ENCODE results near the gene ATP5PO.
"Not testable (repeated sequence)": the region's sequence is repeated elsewhere in the genome, so short reads cannot be mapped to it uniquely, and the experiment has no call there.

ATP5PO gene

GRCh38 chr21:33885172-33885514, 30.5 kb downstream of the ATP5PO start:
- Histone ChIP-seq H3K36me3 (ENCODE audit: insufficient read depth, low read length) (no peaks in the 10 kb centered on the region), H2AFZ (ENCODE audit: low read depth, low read length) (no peak overlapping the region), H3K4me3 (ENCODE audit: low read length) (no peak overlapping the region), H3K4me1 (ENCODE audit: insufficient read depth, low read length) (no peaks in the 10 kb centered on the region), H3K27me3 (ENCODE audit: insufficient read depth, low read length) (no peaks in the 10 kb centered on the region), H3K9me3 (ENCODE audit: low read length) (no peaks in the 10 kb centered on the region)

DNA sequence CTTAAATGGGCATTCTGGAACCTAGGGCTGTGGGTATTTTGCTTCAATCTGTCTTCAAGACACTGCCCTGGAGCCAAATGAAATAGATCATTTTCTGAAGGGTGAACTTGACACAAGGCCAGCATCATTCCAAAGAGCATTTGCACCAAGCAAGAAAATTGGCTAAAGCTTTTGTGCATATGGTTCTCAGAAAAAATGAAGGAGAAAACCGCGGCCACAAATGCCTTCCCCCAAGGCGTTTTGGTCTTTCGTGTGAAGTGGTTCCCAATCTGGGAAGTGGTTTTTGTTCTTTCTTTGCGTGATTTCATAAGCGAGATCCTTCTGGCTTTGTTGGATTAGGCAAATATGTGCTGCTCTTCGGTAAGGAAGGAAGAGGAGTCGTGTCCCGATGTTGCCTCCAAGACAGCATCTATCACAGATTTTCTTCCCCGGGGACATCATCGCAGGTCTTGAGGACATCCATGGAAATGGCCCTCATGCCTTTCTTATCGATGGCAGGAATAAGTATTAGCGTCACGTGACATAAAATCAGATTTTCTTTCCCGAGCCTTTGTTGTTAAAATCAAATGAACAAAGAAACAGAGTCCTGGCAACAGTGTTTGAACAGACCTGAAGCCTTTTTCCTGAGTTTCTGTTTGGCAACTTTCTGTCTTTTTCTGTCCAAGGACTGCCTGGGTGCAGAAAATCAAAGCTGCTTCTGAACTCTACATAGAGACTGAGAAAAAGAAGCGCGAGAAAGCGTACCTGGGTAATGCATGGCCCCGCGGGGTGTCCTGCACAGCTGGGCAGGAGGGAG, 31.0 kb downstream of the ATP5PO start:
- no peak overlapping the region for H3K4me3 ChIP-seq (ENCODE audit: low read length)
- no peaks in the 10 kb centered on the region for H3K4me1 ChIP-seq (ENCODE audit: insufficient read depth, low read length)
- H3K36me3 ChIP-seq (ENCODE audit: insufficient read depth, low read length): no peaks in the 10 kb centered on the region
- H3K27me3 ChIP-seq (ENCODE audit: insufficient read depth, low read length): no peaks in the 10 kb centered on the region
- H3K9me3 ChIP-seq (ENCODE audit: low read length): no peaks in the 10 kb centered on the region
- no peak overlapping the region for H2AFZ ChIP-seq (ENCODE audit: low read depth, low read length)

- no peaks in the 10 kb centered on the region for H3K4me1 ChIP-seq (ENCODE audit: insufficient read depth, low read length)
- H3K27me3 ChIP-seq (ENCODE audit: insufficient read depth, low read length): no peaks in the 10 kb centered on the region
- no peak overlapping the region for H2AFZ ChIP-seq (ENCODE audit: low read depth, low read length)
- no peak overlapping the region for H3K4me3 ChIP-seq (ENCODE audit: low read length)
- no peaks in the 10 kb centered on the region for H3K9me3 ChIP-seq (ENCODE audit: low read length)
- H3K36me3 ChIP-seq (ENCODE audit: insufficient read depth, low read length): no peaks in the 10 kb centered on the region
Observed at GRCh38 chr21:33883118-33883517, 32.5 kb downstream of the ATP5PO start.

- no peak overlapping the region for H2AFZ ChIP-seq (ENCODE audit: low read depth, low read length)
- no peaks in the 10 kb centered on the region for H3K36me3 ChIP-seq (ENCODE audit: insufficient read depth, low read length)
- no peaks in the 10 kb centered on the region for H3K4me1 ChIP-seq (ENCODE audit: insufficient read depth, low read length)
- H3K27me3 ChIP-seq (ENCODE audit: insufficient read depth, low read length): no peaks in the 10 kb centered on the region
- no peak overlapping the region for H3K4me3 ChIP-seq (ENCODE audit: low read length)
- H3K9me3 ChIP-seq (ENCODE audit: low read length): no peaks in the 10 kb centered on the region
Observed at GRCh38 chr21:33881689-33882440, 33.7 kb downstream of the ATP5PO start.

- Histone ChIP-seq H2AFZ (ENCODE audit: low read depth, low read length) (no peak overlapping the region), H3K9me3 (ENCODE audit: low read length) (no peaks in the 10 kb centered on the region), H3K4me3 (ENCODE audit: low read length) (no peak overlapping the region)
Observed at GRCh38 chr21:33880626-33881025, 35.0 kb downstream of the ATP5PO start.

DNA sequence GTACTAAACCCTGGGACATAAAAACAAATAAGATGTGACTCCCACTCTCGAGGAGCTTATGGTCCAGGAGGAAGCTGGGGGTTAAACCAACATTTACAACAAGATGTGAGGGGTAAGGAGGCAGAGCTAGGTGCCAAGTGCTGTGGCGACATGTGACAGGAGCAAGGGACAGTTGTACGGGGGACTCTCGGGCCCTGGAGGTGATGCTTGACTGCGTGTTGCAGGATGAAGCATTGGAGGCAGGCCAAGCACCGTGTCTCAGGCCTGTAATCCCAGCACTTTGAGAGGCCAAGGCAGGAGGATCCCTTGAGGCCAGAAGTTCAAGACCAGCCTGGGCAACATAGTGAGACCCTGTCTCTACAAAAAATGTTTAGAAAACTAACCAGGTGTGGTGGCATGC, 36.8 kb downstream of the ATP5PO start:
- H3K36me3 ChIP-seq (ENCODE audit: insufficient read depth, low read length): no peaks in the 10 kb centered on the region
- no peaks in the 10 kb centered on the region for H3K4me1 ChIP-seq (ENCODE audit: insufficient read depth, low read length)
- no peaks in the 10 kb centered on the region for H3K27me3 ChIP-seq (ENCODE audit: insufficient read depth, low read length)
- H2AFZ ChIP-seq (ENCODE audit: low read depth, low read length): no peak overlapping the region
- H3K9me3 ChIP-seq (ENCODE audit: low read length): peaks cover 5% of the 10 kb centered on the region
- no peak overlapping the region for H3K4me3 ChIP-seq (ENCODE audit: low read length)

More at GRCh38 chr21:33880626-33881025, 35.0 kb downstream of the ATP5PO start:
- Histone ChIP-seq H3K27me3 (ENCODE audit: insufficient read depth, low read length) (no peaks in the 10 kb centered on the region), H3K36me3 (ENCODE audit: insufficient read depth, low read length) (no peaks in the 10 kb centered on the region), H3K4me1 (ENCODE audit: insufficient read depth, low read length) (no peaks in the 10 kb centered on the region)

DNA sequence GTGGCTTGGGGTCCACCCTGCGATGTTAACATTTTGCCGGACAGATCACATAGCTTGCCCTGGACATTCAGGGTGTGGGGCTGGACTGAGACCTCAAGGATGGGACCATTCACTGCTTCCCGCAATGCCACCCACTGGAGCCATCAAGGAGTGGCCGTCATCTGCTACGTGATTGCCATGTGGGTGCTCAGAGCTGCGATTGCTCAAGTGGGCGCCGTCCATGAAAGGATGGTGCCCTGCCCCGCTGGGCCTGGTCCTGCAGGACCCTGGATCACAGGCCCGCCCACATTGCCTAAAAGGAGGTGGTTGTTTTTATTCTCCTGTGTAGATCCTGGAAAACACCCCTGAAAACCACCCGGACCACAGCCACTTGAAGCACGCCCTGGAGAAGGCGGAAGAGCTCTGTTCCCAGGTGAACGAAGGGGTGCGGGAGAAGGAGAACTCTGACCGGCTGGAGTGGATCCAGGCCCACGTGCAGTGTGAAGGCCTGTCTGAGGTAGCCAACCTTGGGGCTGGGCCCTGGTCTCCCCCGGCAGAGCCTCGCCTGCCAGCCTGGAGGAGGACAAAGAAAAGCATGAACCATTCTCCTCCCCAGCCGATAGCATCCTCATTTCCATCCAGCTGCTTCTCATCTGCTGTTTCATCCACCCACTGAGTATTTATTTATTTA, 40.4 kb downstream of the ATP5PO start:
- H3K4me3 ChIP-seq (ENCODE audit: low read length): no peak overlapping the region

GRCh38 chr21:33874161-33874560, 41.4 kb downstream of the ATP5PO start:
- Histone ChIP-seq H3K27me3 (ENCODE audit: insufficient read depth, low read length) (no peaks in the 10 kb centered on the region), H3K4me3 (ENCODE audit: low read length) (no peak overlapping the region), H3K4me1 (ENCODE audit: insufficient read depth, low read length) (no peaks in the 10 kb centered on the region), H3K36me3 (ENCODE audit: insufficient read depth, low read length) (no peaks in the 10 kb centered on the region), H3K9me3 (ENCODE audit: low read length) (peaks cover 6% of the 10 kb centered on the region), H2AFZ (ENCODE audit: low read depth, low read length) (no peak overlapping the region)

More for the DNA sequence above, 40.4 kb downstream of the ATP5PO start:
- Histone ChIP-seq H3K9me3 (ENCODE audit: low read length) (peaks cover 6% of the 10 kb centered on the region), H2AFZ (ENCODE audit: low read depth, low read length) (no peak overlapping the region), H3K36me3 (ENCODE audit: insufficient read depth, low read length) (no peaks in the 10 kb centered on the region), H3K4me1 (ENCODE audit: insufficient read depth, low read length) (no peaks in the 10 kb centered on the region), H3K27me3 (ENCODE audit: insufficient read depth, low read length) (no peaks in the 10 kb centered on the region)

GRCh38 chr21:33872881-33873515, 42.6 kb downstream of the ATP5PO start:
- Histone ChIP-seq H3K27me3 (ENCODE audit: insufficient read depth, low read length) (no peaks in the 10 kb centered on the region), H3K9me3 (ENCODE audit: low read length) (peaks cover 8% of the 10 kb centered on the region), H3K4me3 (ENCODE audit: low read length) (no peak overlapping the region), H3K4me1 (ENCODE audit: insufficient read depth, low read length) (no peaks in the 10 kb centered on the region), H2AFZ (ENCODE audit: low read depth, low read length) (no peak overlapping the region), H3K36me3 (ENCODE audit: insufficient read depth, low read length) (no peaks in the 10 kb centered on the region)

GRCh38 chr21:33871171-33871570, 44.4 kb downstream of the ATP5PO start:
- Histone ChIP-seq H3K27me3 (ENCODE audit: insufficient read depth, low read length) (no peaks in the 10 kb centered on the region), H3K9me3 (ENCODE audit: low read length) (peaks cover 11% of the 10 kb centered on the region), H2AFZ (ENCODE audit: low read depth, low read length) (no peak overlapping the region), H3K4me3 (ENCODE audit: low read length) (no peak overlapping the region), H3K4me1 (ENCODE audit: insufficient read depth, low read length) (no peaks in the 10 kb centered on the region), H3K36me3 (ENCODE audit: insufficient read depth, low read length) (no peaks in the 10 kb centered on the region)

DNA sequence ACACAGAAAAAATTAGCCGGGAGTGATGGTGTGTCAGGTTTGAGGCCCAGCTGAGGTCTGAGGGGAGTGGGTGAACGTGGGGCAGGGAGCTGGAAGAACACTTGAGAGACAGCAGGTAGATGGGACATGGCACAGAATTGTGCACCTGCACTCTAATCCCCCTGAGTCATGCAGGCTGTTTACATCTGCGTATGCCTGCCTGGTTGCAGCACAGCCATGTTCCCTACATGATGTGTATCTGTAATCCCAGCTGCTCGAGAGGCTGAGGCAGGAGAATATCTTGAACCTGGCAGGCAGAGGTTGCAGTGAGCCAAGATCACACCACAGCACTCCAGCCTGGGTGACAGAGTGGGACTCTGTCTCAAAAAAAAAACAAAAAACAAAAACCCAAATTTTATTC, 44.8 kb downstream of the ATP5PO start:
- H2AFZ ChIP-seq (ENCODE audit: low read depth, low read length): no peak overlapping the region
- no peaks in the 10 kb centered on the region for H3K36me3 ChIP-seq (ENCODE audit: insufficient read depth, low read length)
- no peak overlapping the region for H3K4me3 ChIP-seq (ENCODE audit: low read length)
- H3K4me1 ChIP-seq (ENCODE audit: insufficient read depth, low read length): no peaks in the 10 kb centered on the region
- H3K9me3 ChIP-seq (ENCODE audit: low read length): peaks cover 11% of the 10 kb centered on the region
- H3K27me3 ChIP-seq (ENCODE audit: insufficient read depth, low read length): no peaks in the 10 kb centered on the region

DNA sequence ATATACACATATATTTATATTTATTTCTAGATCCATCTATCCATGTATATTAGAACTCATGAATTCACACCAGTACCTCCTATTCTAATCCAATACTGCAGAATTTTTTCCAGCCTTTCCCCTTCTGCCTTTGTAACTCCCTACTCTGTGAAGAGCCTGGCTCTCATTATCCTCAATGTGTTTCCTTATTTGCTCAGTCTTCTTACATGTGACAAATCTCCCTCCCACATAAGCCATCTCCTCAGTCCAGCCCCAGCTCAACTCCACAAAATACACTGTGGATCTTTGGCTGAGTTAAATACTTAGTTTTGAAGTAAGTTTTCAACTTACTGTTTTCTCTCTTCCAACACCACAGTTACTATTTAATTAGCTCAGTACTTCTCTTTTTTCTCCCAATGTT, 45.7 kb downstream of the ATP5PO start:
- Histone ChIP-seq H2AFZ (ENCODE audit: low read depth, low read length) (no peak overlapping the region), H3K36me3 (ENCODE audit: insufficient read depth, low read length) (no peaks in the 10 kb centered on the region), H3K27me3 (ENCODE audit: insufficient read depth, low read length) (no peaks in the 10 kb centered on the region), H3K9me3 (ENCODE audit: low read length) (peaks cover 9% of the 10 kb centered on the region), H3K4me1 (ENCODE audit: insufficient read depth, low read length) (no peaks in the 10 kb centered on the region), H3K4me3 (ENCODE audit: low read length) (no peak overlapping the region)

GRCh38 chr21:33867868-33868267, 47.7 kb downstream of the ATP5PO start:
- H2AFZ ChIP-seq (ENCODE audit: low read depth, low read length); H3K27me3 ChIP-seq (ENCODE audit: insufficient read depth, low read length); H3K9me3 ChIP-seq (ENCODE audit: low read length); H3K4me3 ChIP-seq (ENCODE audit: low read length); H3K4me1 ChIP-seq (ENCODE audit: insufficient read depth, low read length); H3K36me3 ChIP-seq (ENCODE audit: insufficient read depth, low read length): not testable (repeated sequence)
